Activated naive CD4-positive, alpha-beta T cell treated with anti-CD3 and anti-CD28 coated beads for 36 hours (primary cell): ENCODE measurements around the gene ZNF595. TPM values are rescaled to one million over a fixed set of nuclear protein-coding genes. Genes with fewer than 3 reads are reported as not detected.
"Not testable (repeated sequence)": the region's sequence is repeated elsewhere in the genome, so short reads cannot be mapped to it uniquely, and the experiment has no call there.

Experiments
- CTCF ChIA-PET: fragments of 350-600 bp; sonication (Branson Sonifier 250); formaldehyde crosslinking; loops from one replicate; lab custom pipeline; 2021; ENCODE audit warnings: antibody characterized with exemption; lab: Charles Lee
- DNase-seq: peaks from one replicate; pipeline ENCODE4 v3.0.0-alpha.2; 2020
- H3K27ac Mint-ChIP-seq: one replicate; pipeline ENCODE4 v1.8.0; 2021; ENCODE audit warnings: mild to moderate bottlenecking, mixed read lengths
- H3K27me3 Mint-ChIP-seq: one replicate; pipeline ENCODE4 v1.8.0; 2021; ENCODE audit warnings: low read depth, mixed read lengths
- H3K36me3 Mint-ChIP-seq: one replicate; pipeline ENCODE4 v1.8.0; 2021; ENCODE audit warnings: low read depth, mixed read lengths
- H3K4me1 Mint-ChIP-seq: one replicate; pipeline ENCODE4 v1.8.0; 2021; ENCODE audit warnings: low read depth, mixed read lengths
- H3K4me3 Mint-ChIP-seq: one replicate; pipeline ENCODE4 v1.8.0; 2021; ENCODE audit warnings: mild to moderate bottlenecking, moderate library complexity, mixed read lengths
- H3K9me3 Mint-ChIP-seq: one replicate; pipeline ENCODE4 v1.8.0; 2021; ENCODE audit warnings: mixed read lengths
- intact Hi-C: fragments of 100-400 bp; cut with micrococcal nuclease; formaldehyde crosslinking; loops from one replicate; pipeline ENCODE4 v1.15.1; 2023
- total RNA-seq, 2 experiments: library from RNA; stranded (reverse); gene quantifications; one replicate each; pipeline ENCODE4 v1.2.3, GENCODE V29; 2021

Gene ZNF595
- 1 to 10 TPM; 7.6 to 9.2 TPM for total RNA-seq

DNA sequence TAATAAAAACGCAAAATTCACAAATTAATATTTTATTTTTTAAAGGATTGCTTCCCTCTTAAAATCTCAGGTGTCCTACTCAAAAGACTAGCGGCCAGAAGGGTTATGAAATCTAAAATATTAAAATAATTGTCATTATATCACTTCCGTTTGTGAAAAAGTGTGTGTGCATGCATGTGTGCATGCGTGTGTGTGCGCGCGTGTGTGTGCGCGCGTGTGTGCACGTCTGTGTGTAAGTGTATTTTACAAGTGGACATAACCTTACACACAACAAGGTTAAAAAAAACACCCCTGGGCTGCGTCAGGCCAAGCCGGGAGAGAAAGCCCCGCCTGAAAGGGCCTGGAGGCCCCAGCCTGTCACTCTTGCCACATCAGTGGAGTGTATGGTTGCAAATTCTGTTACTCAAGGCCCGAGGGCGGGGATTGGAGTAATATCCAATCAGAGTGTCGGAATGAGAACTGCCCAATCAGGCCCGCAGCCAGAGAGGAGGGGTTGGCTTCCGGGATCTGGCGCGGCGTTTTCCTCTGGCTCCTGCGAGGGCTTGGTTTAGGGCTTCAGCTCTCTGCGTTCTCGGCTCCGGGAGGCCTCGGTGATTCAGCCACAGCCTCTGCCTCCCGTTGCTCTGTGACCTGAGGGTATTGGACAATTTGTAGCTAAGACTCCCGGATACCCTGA, at the start of gene ZNF595:
Gene ZNF595 (plus strand): TSS at position 518 of the 676 bp plus-strand sequence. CDS start 168 bp downstream, outside the sequence.
- H3K4me3 Mint-ChIP-seq, H3K27ac Mint-ChIP-seq, intact Hi-C loops, H3K9me3 Mint-ChIP-seq, H3K36me3 Mint-ChIP-seq, H3K4me1 Mint-ChIP-seq, H3K27me3 Mint-ChIP-seq, CTCF ChIA-PET: not testable (repeated sequence)
- peak; percentile 55 for DNase-seq

DNA sequence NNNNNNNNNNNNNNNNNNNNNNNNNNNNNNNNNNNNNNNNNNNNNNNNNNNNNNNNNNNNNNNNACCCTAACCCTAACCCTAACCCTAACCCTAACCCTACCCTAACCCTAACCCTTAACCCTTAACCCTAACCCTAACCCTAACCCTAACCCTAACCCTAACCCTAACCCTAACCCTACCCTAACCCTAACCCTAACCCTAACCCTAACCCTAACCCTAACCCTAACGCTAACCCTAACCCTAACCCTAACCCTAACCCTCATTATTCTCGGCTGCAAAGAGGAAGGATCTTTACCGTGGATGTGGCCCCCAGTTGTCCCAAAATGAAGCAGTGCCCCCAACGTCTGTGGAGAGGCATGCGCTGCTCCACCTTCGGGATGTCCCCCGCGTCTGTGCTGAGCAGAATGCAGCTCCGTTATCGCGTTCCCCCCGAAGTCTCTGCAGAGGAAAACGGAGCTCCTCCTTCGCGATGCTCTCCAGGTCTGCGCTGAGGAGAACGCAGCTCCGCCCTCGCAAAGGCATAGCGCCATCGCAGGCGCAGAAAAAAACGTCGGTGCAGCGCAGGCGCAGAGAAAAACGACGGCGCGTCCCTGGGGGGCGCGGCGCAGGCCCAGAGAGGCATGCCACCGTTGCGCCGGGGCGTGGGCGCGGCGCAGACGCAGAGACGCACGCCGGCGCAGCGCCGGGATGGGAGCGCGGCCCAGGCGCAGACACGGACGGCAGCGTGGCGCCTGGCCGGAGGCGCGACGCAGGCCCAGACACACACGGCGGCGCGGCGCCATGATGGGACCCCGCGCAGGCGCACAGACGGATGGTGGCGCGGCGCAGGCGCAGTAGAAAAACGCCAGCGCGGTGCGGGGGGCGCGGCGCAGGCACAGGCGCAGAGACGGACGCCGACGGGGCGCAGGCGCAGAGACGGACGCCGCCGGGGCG, 42.9 kb upstream of the ZNF595 start:
- DNase-seq, CTCF ChIA-PET, H3K4me1 Mint-ChIP-seq, H3K27me3 Mint-ChIP-seq, H3K4me3 Mint-ChIP-seq, H3K9me3 Mint-ChIP-seq, H3K27ac Mint-ChIP-seq, H3K36me3 Mint-ChIP-seq, intact Hi-C loops: not testable (repeated sequence)

DNA sequence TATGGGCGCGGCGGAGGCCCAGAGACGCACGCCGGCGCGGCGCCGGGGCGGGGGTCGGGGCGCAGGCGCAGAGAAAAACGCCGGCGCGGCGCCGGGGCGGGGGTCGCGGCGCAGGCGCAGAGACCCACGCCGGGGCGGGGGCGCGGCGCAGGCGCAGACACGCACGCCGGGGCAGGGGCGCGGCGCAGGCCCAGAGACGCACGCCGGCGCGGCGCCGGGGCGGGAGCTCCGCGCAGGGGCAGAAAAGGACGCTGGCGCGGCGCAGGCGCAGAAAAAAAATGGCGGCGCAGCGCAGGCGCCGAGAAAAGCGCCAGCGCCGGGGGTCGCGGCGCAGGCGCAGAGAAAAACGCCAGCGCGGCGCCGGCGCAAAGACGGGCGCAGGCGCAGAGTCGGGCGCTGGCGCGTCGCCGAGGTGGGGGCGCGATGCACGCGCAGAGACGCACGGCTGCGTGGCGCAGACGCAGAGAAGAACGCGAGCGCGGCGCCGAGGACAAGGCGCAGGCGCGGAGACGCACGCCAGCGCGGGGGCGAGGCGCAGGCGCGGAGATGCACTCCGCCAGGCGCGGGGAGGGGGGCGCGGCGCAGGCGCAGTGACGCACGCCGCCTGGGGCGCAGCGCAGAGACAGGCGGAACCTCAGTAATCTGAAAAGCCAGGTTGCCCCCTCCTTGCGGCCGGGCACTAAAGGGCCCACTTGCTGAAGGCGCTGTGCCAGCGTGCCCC, 41.9 kb upstream of the ZNF595 start:
- H3K27ac Mint-ChIP-seq, H3K4me1 Mint-ChIP-seq, H3K27me3 Mint-ChIP-seq, CTCF ChIA-PET, H3K36me3 Mint-ChIP-seq, H3K9me3 Mint-ChIP-seq, H3K4me3 Mint-ChIP-seq, DNase-seq, intact Hi-C loops: not testable (repeated sequence)

DNA sequence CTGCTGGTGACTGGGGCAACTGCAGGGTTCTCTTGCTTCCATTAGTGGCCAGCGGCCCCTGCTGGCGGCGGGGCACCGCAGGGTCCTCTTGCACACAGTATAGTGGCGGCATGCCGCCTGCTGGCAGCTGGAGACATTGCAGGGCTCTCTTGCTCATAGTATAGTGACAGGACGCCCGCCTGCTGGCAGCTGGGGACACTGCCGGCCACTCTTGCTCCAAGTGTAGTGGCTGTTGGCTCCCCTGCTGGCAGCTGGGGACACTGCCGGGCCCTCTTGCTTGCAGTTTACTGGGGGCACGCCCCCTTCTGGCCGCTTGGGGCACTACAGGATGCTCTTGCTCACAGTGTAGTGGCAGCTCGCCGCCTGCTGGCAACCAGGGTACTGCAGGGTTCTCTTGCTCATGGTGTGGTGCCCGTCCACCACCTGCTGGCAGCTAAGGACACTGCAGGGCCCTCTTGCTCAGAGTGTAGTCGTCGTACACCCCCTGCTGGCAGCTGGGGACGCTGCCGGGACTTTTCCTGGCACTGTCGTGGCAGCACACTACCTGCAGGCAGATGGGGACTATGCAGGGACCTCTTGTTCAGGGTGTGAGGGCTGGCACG, 41.2 kb upstream of the ZNF595 start:
- H3K4me3 Mint-ChIP-seq, H3K27ac Mint-ChIP-seq, CTCF ChIA-PET, intact Hi-C loops, H3K4me1 Mint-ChIP-seq, H3K27me3 Mint-ChIP-seq, H3K9me3 Mint-ChIP-seq, H3K36me3 Mint-ChIP-seq: not testable (repeated sequence)
- DNase-seq, result peak; percentile 38

DNA sequence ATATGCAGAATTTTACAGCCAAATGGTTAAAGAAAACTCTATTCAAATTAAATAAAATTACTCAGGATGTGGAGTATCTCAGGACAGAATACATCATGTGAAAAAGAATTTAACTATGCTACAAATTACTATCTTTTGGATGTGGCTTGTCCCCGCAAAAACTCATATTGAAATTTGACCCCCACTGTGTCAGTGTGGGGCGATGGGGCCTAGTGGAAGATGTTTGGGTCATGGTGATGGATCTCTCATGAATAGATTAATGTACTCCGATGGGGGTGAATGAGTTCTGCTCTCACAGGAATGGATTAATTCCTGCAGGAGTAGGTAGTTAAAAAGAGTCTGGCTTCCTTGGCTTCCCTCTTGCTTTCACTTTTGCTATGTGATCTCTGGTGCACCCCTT, 35.0 kb upstream of the ZNF595 start:
- CTCF ChIA-PET, H3K9me3 Mint-ChIP-seq, DNase-seq, intact Hi-C loops, H3K4me3 Mint-ChIP-seq, H3K4me1 Mint-ChIP-seq, H3K36me3 Mint-ChIP-seq, H3K27ac Mint-ChIP-seq, H3K27me3 Mint-ChIP-seq: not testable (repeated sequence)

DNA sequence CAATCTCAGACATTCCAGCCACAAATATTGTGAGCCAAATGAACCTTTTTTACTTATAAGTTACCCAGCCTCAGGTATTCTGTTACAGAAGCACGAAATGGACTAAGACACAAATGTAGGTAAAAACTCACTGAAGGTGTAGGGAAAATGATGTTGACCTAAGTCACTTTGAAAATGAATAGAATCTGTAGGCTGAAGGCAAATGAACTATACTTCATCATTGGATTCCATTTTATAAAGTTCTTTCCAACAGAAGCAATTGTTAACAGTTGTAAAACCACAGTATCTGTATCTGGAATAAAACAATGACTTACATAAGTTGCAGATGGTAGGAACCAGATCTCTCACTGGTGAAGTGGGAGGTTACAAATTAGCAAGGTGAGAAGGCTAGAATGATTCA, 34.5 kb upstream of the ZNF595 start:
- H3K9me3 Mint-ChIP-seq, DNase-seq, intact Hi-C loops, H3K4me3 Mint-ChIP-seq, CTCF ChIA-PET, H3K36me3 Mint-ChIP-seq, H3K4me1 Mint-ChIP-seq, H3K27me3 Mint-ChIP-seq, H3K27ac Mint-ChIP-seq: not testable (repeated sequence)

DNA sequence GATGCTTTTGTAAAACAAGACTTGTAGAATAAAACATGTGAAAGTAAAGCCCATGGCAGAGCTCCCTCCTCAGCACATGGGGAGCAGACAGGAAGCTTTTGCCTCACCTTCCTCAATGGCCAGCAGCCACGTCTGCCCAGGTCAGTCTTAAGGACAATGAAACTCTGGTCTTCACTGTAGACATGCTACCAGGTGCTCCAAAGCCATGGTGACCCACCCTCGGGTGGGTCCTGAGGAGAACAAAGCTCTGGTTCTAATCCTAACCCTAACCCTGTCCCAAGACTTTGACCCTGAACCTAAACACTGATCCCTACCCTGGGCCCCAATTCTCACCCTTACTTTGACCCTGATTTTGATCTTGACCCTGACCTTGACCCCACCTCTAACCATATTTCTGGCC, 30.2 kb upstream of the ZNF595 start:
- DNase-seq, H3K27ac Mint-ChIP-seq, CTCF ChIA-PET, H3K4me3 Mint-ChIP-seq, intact Hi-C loops, H3K36me3 Mint-ChIP-seq, H3K4me1 Mint-ChIP-seq, H3K9me3 Mint-ChIP-seq, H3K27me3 Mint-ChIP-seq: not testable (repeated sequence)

DNA sequence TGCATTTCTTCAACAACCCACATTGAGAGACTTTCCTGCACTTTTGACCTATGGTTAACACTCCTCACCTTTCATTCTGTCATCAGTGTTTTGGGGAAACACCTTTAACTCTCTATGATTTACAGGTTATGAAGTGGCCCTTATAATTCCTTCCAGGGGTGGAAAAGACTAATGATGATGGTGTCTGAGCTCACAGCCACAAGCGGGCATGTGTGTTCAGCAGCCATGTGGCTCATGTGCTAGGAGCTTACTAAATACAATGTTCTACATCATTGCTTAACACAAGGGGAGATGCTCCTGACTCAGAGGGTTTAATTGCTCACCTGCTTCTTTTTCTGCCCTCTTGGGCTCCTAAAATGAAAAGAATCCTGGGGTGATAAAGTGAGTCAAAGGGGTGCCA, 28.8 kb upstream of the ZNF595 start:
- H3K4me3 Mint-ChIP-seq, H3K9me3 Mint-ChIP-seq, H3K4me1 Mint-ChIP-seq, DNase-seq, H3K27ac Mint-ChIP-seq, H3K27me3 Mint-ChIP-seq, H3K36me3 Mint-ChIP-seq, CTCF ChIA-PET, intact Hi-C loops: not testable (repeated sequence)

DNA sequence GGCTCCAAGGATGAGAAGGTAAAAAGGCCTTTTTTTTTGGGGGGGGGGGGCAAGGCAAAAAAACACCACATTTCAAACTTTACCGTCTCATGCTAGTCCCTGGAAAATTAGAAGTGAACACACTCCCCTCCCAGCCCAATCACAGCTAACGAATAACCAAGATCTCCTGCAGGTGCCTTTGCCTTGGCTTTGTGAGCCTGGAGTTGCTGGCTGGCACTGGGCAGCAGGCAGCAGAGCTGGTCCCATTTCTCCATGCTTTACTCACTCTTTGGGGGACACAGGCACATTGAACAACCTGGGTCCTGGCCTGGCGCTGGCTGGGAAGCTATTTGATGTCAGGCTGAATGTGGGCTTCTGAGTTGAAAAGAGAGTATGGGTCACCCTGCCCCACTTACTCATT, 25.6 kb upstream of the ZNF595 start:
- intact Hi-C loops, H3K4me3 Mint-ChIP-seq, H3K27me3 Mint-ChIP-seq, H3K4me1 Mint-ChIP-seq, H3K36me3 Mint-ChIP-seq, DNase-seq, H3K27ac Mint-ChIP-seq, H3K9me3 Mint-ChIP-seq: not testable (repeated sequence)
- CTCF ChIA-PET, result interaction anchor here (0.6 to 1.7 kb wide), 3 partner anchors 24 to 36 kb away, joined by 3 to 6 read pairs (median 3); no protein-coding TSS in a partner anchor

DNA sequence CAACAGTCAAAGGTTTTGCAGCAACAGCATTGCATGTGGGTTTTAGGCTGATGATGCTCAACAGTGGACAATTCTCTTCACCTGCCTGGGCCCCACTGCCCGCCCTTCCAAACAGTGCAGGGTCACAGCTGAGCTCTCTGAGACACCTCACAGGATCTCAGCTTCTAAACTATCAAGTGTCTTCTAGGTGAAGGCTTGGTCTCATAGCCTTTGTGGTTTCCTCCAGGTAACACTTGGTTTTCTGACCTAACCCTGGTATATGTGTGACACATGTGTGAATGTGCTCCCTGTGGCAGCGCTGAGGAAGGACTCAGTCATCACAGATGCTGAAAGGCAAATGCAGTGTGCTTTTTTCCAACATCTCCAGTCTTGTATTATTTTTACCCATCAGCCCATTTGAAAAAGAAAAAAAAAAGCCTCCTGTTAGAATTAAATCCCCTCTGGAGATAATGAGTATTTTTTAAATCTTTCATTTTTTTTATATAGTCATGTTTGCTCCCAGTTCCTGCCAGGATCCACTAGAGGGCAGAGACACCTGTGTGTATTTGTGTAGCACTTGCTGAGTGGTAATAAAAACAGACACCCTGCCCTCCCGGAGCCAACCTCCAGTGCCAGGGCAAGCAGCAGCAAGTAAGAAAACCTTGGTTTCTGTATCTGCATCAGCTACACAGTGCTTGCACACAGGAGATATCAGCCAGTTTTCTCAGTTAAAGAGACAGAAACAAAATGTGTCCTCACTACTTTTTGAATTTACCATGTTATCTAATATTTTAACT, 24.2 kb upstream of the ZNF595 start:
- DNase-seq, result peak; percentile 52
- H3K4me3 Mint-ChIP-seq, H3K9me3 Mint-ChIP-seq, H3K36me3 Mint-ChIP-seq, H3K4me1 Mint-ChIP-seq, H3K27me3 Mint-ChIP-seq, intact Hi-C loops, H3K27ac Mint-ChIP-seq: not testable (repeated sequence)
- CTCF ChIA-PET, result interaction anchor here (0.6 to 1.7 kb wide), 8 partner anchors 8 to 723 kb away, joined by 3 to 9 read pairs (median 3); partner anchors contain the start of gene ZNF718

DNA sequence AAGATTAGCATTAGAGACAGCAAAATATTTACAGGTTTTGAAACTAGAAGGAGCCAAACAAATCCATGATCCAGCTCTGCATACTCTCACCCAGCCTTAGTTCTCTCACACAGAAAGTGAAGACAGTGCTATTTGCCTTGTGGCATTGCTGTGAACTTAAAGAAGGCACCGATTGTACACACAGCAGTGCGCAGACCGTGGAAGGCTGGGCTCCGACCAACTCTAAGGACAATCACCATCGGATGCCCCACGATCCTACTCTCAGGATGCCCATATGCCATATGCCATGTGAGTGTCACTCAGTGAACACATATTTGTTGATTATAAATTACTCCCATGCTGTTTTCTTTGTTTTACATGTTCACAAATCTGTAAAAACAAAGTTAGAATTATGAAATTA, 19.8 kb upstream of the ZNF595 start:
- H3K4me1 Mint-ChIP-seq, CTCF ChIA-PET, H3K4me3 Mint-ChIP-seq, H3K36me3 Mint-ChIP-seq, H3K27me3 Mint-ChIP-seq, intact Hi-C loops, H3K9me3 Mint-ChIP-seq, DNase-seq, H3K27ac Mint-ChIP-seq: not testable (repeated sequence)
